D721Med (cell line): ENCODE measurements around the gene CCDC69.
A peak's percentile ranks its signal among the peaks of the same experiment; 100 is the strongest.
"Not testable (repeated sequence)": the region's sequence is repeated elsewhere in the genome, so short reads cannot be mapped to it uniquely, and the experiment has no call there.

Experiments
- DNase-seq: peaks from one replicate; pipeline ENCODE4 v3.0.0; 2011; ENCODE audit warnings: low spot score; ENCODE audit not compliant: insufficient read length
- FAIRE-seq: peaks from 2 replicates; lab custom pipeline; 2011; peaks lifted over from hg19 to GRCh38; lab: Jason Lieb, UNC
- CTCF ChIP-seq: IDR thresholded peaks from 2 replicates; pipeline ENCODE4 v1.5.1; 2012; ENCODE audit warnings: mild to moderate bottlenecking, control low read depth; ENCODE audit not compliant: insufficient read depth; ENCODE audit errors: missing control alignments

Gene CCDC69

DNA sequence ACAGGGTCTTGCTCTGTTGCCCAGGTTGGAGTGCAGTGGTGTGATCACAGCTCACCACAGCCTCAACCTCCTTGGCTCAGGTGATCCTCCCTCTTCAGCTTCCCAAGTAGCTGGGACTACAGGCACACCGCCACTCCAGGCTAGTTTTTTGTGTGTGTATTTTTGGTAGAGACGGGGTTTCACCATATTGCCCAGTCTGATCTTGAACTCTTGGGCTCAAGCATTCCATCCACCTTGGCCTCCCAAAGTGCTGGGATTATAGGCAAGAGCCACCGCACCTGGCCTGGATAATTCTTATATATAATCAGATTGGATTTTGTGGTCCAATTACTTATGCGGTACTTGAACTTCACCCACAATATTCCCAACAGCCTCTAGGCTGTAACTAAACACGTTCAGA lies 19.8 kb downstream of the CCDC69 start:
- DNase-seq (no peak), FAIRE-seq (no peak)
- TF ChIP-seq CTCF: no peak

- FAIRE-seq (no peak), DNase-seq (no peak)
- no peak for TF ChIP-seq CTCF
These were observed 21.3 kb downstream of the CCDC69 start for GRCh38 chr5:151202381-151203139.

DNA sequence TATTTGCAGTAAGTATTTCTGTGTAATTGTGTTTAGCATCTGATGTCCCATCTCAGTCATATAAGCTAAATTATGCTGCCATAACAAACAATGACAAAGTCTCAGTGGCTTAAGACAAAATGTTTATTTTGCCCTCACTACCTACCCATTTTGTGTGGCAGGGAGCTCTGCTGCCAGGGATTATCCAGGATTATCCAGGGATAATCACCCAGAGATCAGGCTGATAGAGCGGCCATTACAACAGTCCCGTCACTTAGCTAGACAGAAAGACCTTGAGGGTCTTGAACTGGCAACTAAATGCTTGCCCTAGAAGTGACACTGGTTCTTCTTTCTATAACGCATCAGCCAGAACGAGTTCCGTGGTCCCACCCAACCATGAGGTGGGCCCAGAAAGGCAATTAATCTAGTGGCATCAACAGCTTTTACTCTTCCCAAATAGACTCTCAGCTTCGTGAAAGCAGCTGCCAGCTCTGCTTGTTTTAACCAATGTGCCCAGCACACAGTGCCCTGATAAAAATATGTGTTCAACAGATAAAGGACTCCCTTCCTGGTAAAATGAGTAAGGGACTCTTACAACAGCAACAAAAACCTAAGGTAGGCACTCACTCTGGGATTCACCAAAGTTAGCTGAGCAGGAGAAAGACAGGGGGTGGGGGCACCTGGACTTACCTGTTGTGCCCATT lies 22.8 kb downstream of the CCDC69 start:
- DNase-seq (peak; percentile 50), FAIRE-seq (peak; percentile 86)
- TF ChIP-seq CTCF: no peak

GRCh38 chr5:151199581-151200185 lies 24.2 kb downstream of the CCDC69 start:
- TF ChIP-seq CTCF: no peak
- no peak for DNase-seq
- FAIRE-seq: no peak

DNA sequence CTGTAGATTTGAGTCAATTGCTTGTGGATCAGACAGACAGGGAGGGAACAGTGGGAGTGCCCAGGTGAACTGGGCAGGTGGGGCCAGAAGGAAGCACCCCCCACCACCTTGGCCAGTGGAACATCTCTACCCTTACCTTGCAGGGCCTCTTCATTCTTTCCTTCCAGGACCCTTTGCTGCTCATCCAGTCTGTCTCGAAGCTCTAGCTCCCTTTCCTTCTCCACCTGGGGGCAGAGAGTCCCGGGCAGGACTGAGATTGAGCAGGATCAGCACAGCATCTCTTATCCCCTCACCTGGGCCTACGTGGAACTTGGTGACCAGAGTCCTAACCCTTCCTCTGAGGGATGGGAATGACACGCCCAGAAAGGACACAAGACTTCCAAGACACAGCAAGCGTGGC lies 25.0 kb downstream of the CCDC69 start:
- FAIRE-seq (no peak), DNase-seq (no peak)
- TF ChIP-seq CTCF: no peak

DNA sequence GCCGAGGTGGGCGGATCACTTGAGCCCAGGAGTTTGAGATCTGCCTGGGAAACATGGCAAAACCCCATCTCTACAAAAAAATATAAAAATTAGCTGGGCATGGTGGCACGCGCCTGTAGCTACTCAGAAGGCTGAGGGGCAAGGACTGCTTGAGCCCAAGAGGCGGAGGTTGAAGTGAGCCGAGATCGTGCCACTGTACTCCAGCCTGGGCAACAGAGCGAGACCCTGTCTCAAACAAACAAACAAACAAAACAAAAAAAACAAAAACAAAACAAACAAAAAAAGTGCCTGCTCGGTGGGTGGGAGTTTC lies 26.6 kb downstream of the CCDC69 start:
- not testable (repeated sequence) for FAIRE-seq, DNase-seq

GRCh38 chr5:151196556-151197290 lies 27.2 kb downstream of the CCDC69 start:
- FAIRE-seq (no peak), DNase-seq (no peak)
- TF ChIP-seq CTCF: no peak
